HepG2 (cell line): Measurements from ENCODE around the gene OSGIN1. TPM values are rescaled to one million over a fixed set of nuclear protein-coding genes. Genes with fewer than 3 reads are reported as not detected.
A peak's percentile ranks its signal among the peaks of the same experiment; 100 is the strongest.

Source experiments
- GATAD1 ChIP-seq: IDR thresholded peaks from 2 replicates; pipeline ENCODE4 v1.6.1; 2016; ENCODE audit warnings: missing genetic modification reagents, missing compliant biosample characterization
- JUN ChIP-seq: sonication (generic); formaldehyde crosslinking; IDR thresholded peaks from 2 replicates; pipeline ENCODE4 v1.4.0; 2020; ENCODE audit warnings: mild to moderate bottlenecking, missing genetic modification reagents
- KDM4B ChIP-seq: sonication (generic); formaldehyde crosslinking; IDR thresholded peaks from 2 replicates; pipeline ENCODE4 v1.4.0; 2020; ENCODE audit warnings: missing genetic modification reagents
- SMC3 ChIP-seq: IDR thresholded peaks from 2 replicates; pipeline ENCODE4 v1.6.1; 2011; ENCODE audit warnings: low read length, improper control_type of control experiment
- WIZ ChIP-seq: sonication (generic); formaldehyde crosslinking; IDR thresholded peaks from 2 replicates; pipeline ENCODE4 v1.5.1; 2020; ENCODE audit warnings: mild to moderate bottlenecking, missing genetic modification reagents
- ZNF550 ChIP-seq: sonication (generic); formaldehyde crosslinking; IDR thresholded peaks from 2 replicates; pipeline ENCODE4 v1.4.0; 2020; ENCODE audit warnings: mild to moderate bottlenecking, missing genetic modification reagents, borderline replicate concordance
- ZNF775 ChIP-seq: sonication (generic); formaldehyde crosslinking; IDR thresholded peaks from 2 replicates; pipeline ENCODE4 v1.4.0; 2020; ENCODE audit warnings: missing genetic modification reagents, mild to moderate bottlenecking, moderate library complexity, borderline replicate concordance
- polyA plus RNA-seq, 8 experiments: library from polyadenylated mRNA; depleted of rRNA in 3 of 8; stranded (reverse) in 7 of 8; unstranded in 1 of 8; fragments of >200 nt; fragmentation: Illumina TruSeq in 4 of 8; extraction: Trizol in 4 of 8; gene quantifications; 2 replicates each; pipeline versions ENCODE4 v1.2.1 to v1.2.3, GENCODE V29; 2011 to 2016; ENCODE audit warnings: low read depth in 4 of 8, missing spikeins in 1 of 8, mixed read lengths in 1 of 8; ENCODE audit not compliant: insufficient read depth in 1 of 8
- total RNA-seq, 5 experiments: library from RNA; depleted of rRNA; stranded (reverse); fragments of >200 nt; fragmentation: Illumina TruSeq; extraction: Trizol; gene quantifications; 2 replicates each; pipeline ENCODE4 v1.2.3, GENCODE V29; 2016; ENCODE audit warnings: low read depth in 1 of 5
- TF ChIP-seq, protein P1 (sequence below): sonication (generic); formaldehyde crosslinking; IDR thresholded peaks from 2 replicates; pipeline ENCODE4 v1.4.0; 2020; ENCODE audit warnings: missing genetic modification reagents
- TF ChIP-seq, protein P2 (sequence below): IDR thresholded peaks from 2 replicates; pipeline ENCODE4 v1.4.0; 2020; ENCODE audit warnings: mild to moderate bottlenecking, missing genetic modification reagents
- TF ChIP-seq, protein P3 (sequence below): sonication (generic); formaldehyde crosslinking; IDR thresholded peaks from 2 replicates; pipeline ENCODE4 v1.4.0; 2020; ENCODE audit warnings: missing genetic modification reagents, borderline replicate concordance

Gene OSGIN1
- total and polyA plus RNA-seq, 2 of the 13 experiments (the other 11 are each of a cell fraction or from before 2014, with no cell fraction given): 20.5 to 27.1 TPM

DNA sequence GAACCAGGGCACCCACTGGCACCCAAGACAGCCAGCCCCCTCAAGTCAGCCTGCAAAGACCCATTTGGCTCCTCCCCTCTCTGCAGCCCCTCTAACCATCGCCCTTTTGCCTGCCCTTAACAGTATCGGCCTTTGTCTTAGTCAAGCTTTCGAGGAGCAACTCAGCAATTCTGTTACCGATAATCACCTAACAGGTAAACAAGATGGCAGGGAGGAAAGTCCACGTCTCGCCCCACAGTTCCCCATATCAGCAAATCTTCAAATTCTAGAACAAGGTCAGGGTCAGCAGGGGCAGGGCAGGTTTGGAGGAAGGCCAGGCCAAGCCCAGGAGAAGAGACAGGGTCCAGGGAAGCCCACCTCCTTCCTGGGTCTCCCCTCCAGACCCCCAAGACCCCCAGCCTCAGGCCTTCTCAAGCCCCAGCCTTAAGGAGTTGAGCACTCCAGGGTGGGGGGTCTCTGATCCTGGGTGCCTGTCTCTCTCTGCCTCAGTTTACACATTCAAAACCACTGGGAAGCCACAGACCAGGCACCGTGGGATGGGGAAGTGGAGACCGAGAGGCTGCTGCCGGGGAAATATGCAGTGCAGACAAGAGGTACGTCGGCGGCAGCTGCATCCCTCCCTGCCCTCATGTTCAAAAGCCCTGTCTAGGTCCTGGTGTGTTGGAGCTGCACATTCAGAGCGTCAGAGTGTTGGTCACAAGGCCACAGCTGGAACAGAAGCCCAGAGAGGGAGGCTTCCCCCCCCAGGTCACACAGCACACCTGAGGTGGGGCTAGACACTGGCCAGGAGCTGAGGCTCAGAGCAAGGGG, 3.9 kb upstream of the OSGIN1 start (continued):
- TF ChIP-seq, protein P1, sequence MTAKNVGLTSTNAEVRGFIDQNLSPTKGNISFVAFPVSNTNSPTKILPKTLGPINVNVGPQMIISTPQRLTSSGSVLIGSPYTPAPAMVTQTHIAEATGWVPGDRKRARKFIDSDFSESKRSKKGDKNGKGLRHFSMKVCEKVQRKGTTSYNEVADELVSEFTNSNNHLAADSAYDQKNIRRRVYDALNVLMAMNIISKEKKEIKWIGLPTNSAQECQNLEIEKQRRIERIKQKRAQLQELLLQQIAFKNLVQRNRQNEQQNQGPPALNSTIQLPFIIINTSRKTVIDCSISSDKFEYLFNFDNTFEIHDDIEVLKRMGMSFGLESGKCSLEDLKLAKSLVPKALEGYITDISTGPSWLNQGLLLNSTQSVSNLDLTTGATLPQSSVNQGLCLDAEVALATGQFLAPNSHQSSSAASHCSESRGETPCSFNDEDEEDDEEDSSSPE (CRISPR knock-in tag): 0 out of 2 replicates have a peak, but pooled peaks have one; percentile 27
- TF ChIP-seq SMC3: no peak
- TF ChIP-seq, protein P2, sequence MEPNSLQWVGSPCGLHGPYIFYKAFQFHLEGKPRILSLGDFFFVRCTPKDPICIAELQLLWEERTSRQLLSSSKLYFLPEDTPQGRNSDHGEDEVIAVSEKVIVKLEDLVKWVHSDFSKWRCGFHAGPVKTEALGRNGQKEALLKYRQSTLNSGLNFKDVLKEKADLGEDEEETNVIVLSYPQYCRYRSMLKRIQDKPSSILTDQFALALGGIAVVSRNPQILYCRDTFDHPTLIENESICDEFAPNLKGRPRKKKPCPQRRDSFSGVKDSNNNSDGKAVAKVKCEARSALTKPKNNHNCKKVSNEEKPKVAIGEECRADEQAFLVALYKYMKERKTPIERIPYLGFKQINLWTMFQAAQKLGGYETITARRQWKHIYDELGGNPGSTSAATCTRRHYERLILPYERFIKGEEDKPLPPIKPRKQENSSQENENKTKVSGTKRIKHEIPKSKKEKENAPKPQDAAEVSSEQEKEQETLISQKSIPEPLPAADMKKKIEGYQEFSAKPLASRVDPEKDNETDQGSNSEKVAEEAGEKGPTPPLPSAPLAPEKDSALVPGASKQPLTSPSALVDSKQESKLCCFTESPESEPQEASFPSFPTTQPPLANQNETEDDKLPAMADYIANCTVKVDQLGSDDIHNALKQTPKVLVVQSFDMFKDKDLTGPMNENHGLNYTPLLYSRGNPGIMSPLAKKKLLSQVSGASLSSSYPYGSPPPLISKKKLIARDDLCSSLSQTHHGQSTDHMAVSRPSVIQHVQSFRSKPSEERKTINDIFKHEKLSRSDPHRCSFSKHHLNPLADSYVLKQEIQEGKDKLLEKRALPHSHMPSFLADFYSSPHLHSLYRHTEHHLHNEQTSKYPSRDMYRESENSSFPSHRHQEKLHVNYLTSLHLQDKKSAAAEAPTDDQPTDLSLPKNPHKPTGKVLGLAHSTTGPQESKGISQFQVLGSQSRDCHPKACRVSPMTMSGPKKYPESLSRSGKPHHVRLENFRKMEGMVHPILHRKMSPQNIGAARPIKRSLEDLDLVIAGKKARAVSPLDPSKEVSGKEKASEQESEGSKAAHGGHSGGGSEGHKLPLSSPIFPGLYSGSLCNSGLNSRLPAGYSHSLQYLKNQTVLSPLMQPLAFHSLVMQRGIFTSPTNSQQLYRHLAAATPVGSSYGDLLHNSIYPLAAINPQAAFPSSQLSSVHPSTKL (CRISPR knock-in tag): peak; percentile 92
- peak; percentile 65; the same call in 1 of the 2 replicates for TF ChIP-seq KDM4B (CRISPR knock-in tag)
- 0 out of 2 replicates have a peak, but pooled peaks have one; percentile 49 for TF ChIP-seq JUN (CRISPR knock-in tag)
- TF ChIP-seq ZNF775: no peak
- no peak for TF ChIP-seq WIZ (CRISPR knock-in tag)
- TF ChIP-seq, protein P3, sequence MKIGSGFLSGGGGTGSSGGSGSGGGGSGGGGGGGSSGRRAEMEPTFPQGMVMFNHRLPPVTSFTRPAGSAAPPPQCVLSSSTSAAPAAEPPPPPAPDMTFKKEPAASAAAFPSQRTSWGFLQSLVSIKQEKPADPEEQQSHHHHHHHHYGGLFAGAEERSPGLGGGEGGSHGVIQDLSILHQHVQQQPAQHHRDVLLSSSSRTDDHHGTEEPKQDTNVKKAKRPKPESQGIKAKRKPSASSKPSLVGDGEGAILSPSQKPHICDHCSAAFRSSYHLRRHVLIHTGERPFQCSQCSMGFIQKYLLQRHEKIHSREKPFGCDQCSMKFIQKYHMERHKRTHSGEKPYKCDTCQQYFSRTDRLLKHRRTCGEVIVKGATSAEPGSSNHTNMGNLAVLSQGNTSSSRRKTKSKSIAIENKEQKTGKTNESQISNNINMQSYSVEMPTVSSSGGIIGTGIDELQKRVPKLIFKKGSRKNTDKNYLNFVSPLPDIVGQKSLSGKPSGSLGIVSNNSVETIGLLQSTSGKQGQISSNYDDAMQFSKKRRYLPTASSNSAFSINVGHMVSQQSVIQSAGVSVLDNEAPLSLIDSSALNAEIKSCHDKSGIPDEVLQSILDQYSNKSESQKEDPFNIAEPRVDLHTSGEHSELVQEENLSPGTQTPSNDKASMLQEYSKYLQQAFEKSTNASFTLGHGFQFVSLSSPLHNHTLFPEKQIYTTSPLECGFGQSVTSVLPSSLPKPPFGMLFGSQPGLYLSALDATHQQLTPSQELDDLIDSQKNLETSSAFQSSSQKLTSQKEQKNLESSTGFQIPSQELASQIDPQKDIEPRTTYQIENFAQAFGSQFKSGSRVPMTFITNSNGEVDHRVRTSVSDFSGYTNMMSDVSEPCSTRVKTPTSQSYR (CRISPR knock-in tag): peak; percentile 64; the same call in 1 of the 2 replicates
- no peak for TF ChIP-seq ZNF550 (CRISPR knock-in tag)
- peak; percentile 45; the same call in 1 of the 2 replicates for TF ChIP-seq GATAD1
